GM12878 (cell line): ENCODE data around the gene LSM14B. TPM values are rescaled to one million over a fixed set of nuclear protein-coding genes. Genes with fewer than 3 reads are reported as not detected.

Experiments
- ATAC-seq: fragments of 200-7000 bp; cut with Tn5 transposase; 3 replicates; pipeline ENCODE4 v1.9.1; 2020; ENCODE audit warnings: mild to moderate bottlenecking, moderate library complexity
- BruUV-seq: library from RNA; stranded (reverse); fragments of 400-500 nt; replicated peaks from 2 replicates; lab custom pipeline; 2021; lab: Mats Ljungman, UMichigan
- CTCF ChIA-PET: fragments of 300-600 bp; sonication (Branson Sonifier 250); formaldehyde crosslinking; extraction: SDS; loops from one replicate; lab custom pipeline; 2021; ENCODE audit warnings: inconsistent platforms; lab: Yijun Ruan, JAX
- POLR2A ChIA-PET: fragments of 350-600 bp; formaldehyde crosslinking; extraction: SDS; loops from one replicate; lab custom pipeline; 2021; ENCODE audit warnings: inconsistent platforms; lab: Charles Lee
- RAD21 ChIA-PET: fragments of 300-600 bp; sonication (Branson Sonifier 250); formaldehyde crosslinking; loops from one replicate; lab custom pipeline; 2023; ENCODE audit warnings: antibody characterized with exemption; ENCODE audit not compliant: unreplicated experiment; lab: Charles Lee
- SMC1A ChIA-PET: fragments of 300-600 bp; sonication (Branson Sonifier 250); formaldehyde crosslinking; loops from one replicate; lab custom pipeline; 2023; ENCODE audit not compliant: unreplicated experiment, uncharacterized antibody; lab: Charles Lee
- DNase-seq: peaks from one replicate; pipeline ENCODE4 v3.0.0-alpha.2; 2011; ENCODE audit warnings: low read depth, low spot score
- FAIRE-seq: peaks from 3 replicates; lab custom pipeline; 2011; peaks lifted over from hg19 to GRCh38; lab: Jason Lieb, UNC
- H2AFZ ChIP-seq: 2 replicates; pipeline ENCODE4 v1.6.0; 2011; ENCODE audit warnings: low read depth, low read length, control low read depth; ENCODE audit not compliant: control insufficient read depth
- H3K27ac ChIP-seq: 2 replicates; pipeline ENCODE4 v1.5.1; 2011; ENCODE audit warnings: control low read depth; ENCODE audit not compliant: control insufficient read depth, insufficient read depth
- H3K27me3 ChIP-seq, 2 experiments: replicated peaks in 1 of 2; 2 replicates each; pipeline versions ENCODE4 v1.6.0 to v1.6.1; 2011; ENCODE audit warnings: low read length in 1 of 2; ENCODE audit not compliant: control insufficient read depth in 2 of 2, insufficient read depth in 2 of 2
- H3K36me3 ChIP-seq, 2 experiments: 2 replicates each; pipeline ENCODE4 v1.5.1; 2011; ENCODE audit warnings: low read length in 1 of 2; ENCODE audit not compliant: control insufficient read depth in 2 of 2, insufficient read depth in 2 of 2
- H3K4me1 ChIP-seq: 2 replicates; pipeline ENCODE4 v1.6.1; 2011; ENCODE audit warnings: mild to moderate bottlenecking, low read length, moderate library complexity, mixed read lengths; ENCODE audit not compliant: control insufficient read depth, insufficient read depth
- H3K4me2 ChIP-seq: 2 replicates; pipeline ENCODE4 v1.6.0; 2011; ENCODE audit warnings: control low read depth; ENCODE audit not compliant: control insufficient read depth, insufficient read depth
- H3K4me3 ChIP-seq: fragments of 200-600 bp; sonication (generic); 2 replicates; pipeline ENCODE4 v1.5.1; 2016
- H3K79me2 ChIP-seq: 2 replicates; pipeline ENCODE4 v1.6.0; 2011; ENCODE audit warnings: low read length; ENCODE audit not compliant: control insufficient read depth, insufficient read depth
- H3K9ac ChIP-seq: 2 replicates; pipeline ENCODE4 v1.8.0; 2011; ENCODE audit warnings: low read length, control low read depth, mixed read lengths; ENCODE audit not compliant: control insufficient read depth, insufficient read depth
- H3K9me3 ChIP-seq: replicated peaks from 3 replicates; pipeline ENCODE4 v1.5.1; 2011; ENCODE audit warnings: mild to moderate bottlenecking, low read length; ENCODE audit not compliant: control insufficient read depth, insufficient read depth
- H4K20me1 ChIP-seq: 2 replicates; pipeline ENCODE4 v1.6.0; 2011; ENCODE audit not compliant: control insufficient read depth, insufficient read depth
- LARP7 ChIP-seq: fragments of 450-650 bp; IDR thresholded peaks from 2 replicates; pipeline ENCODE4 v1.6.1; 2017; ENCODE audit warnings: mild to moderate bottlenecking
- NFIC ChIP-seq: IDR thresholded peaks from 2 replicates; pipeline ENCODE4 v1.6.1; 2012; ENCODE audit warnings: low read depth, mild to moderate bottlenecking, inconsistent platforms, low read length, moderate library complexity
- NFYA ChIP-seq: IDR thresholded peaks from 2 replicates; pipeline ENCODE4 v1.6.1; 2011; ENCODE audit warnings: low read depth, mild to moderate bottlenecking, low read length, improper control_type of control experiment, borderline replicate concordance
- NR2C1 ChIP-seq: fragments of 450-650 bp; IDR thresholded peaks from 2 replicates; pipeline ENCODE4 v1.6.1; 2017; ENCODE audit warnings: antibody characterized with exemption, mild to moderate bottlenecking, moderate library complexity
- NRF1 ChIP-seq: conservative IDR thresholded peaks from 2 replicates; pipeline ENCODE4 v1.6.1; 2011; ENCODE audit warnings: mild to moderate bottlenecking, low read depth, low read length, improper control_type of control experiment
- RB1 ChIP-seq: fragments of 450-650 bp; formaldehyde crosslinking; IDR thresholded peaks from 2 replicates; pipeline ENCODE4 v1.6.1; 2017; ENCODE audit warnings: mild to moderate bottlenecking, borderline replicate concordance
- SIX5 ChIP-seq: IDR thresholded peaks from 2 replicates; pipeline ENCODE4 v1.6.1; 2011; ENCODE audit warnings: mild to moderate bottlenecking, low read depth, low read length, moderate library complexity; ENCODE audit not compliant: severe bottlenecking
- YY1 ChIP-seq: IDR thresholded peaks from 2 replicates; pipeline ENCODE4 v1.6.1; 2011; ENCODE audit warnings: low read depth, mild to moderate bottlenecking, low read length
- ZNF207 ChIP-seq: fragments of 450-650 bp; IDR thresholded peaks from 2 replicates; pipeline ENCODE4 v1.6.1; 2014; ENCODE audit warnings: antibody characterized with exemption, mild to moderate bottlenecking, borderline replicate concordance
- WGBS: methylation state at CpG from one replicate; pipeline ENCODE4 v1.1.6; 2016; ENCODE audit warnings: low lambda C conversion rate; ENCODE audit not compliant: insufficient replicate concordance, insufficient coverage; ENCODE audit errors: missing lambda C conversion rate; 5-methylcytosine and 5-hydroxymethylcytosine counted together
- in situ Hi-C: fragments of 300-500 bp; cut with MboI; formaldehyde crosslinking; loops from 9 replicates; pipeline ENCODE4 v1.14.3; 2018; ENCODE audit warnings: mixed read lengths
- intact Hi-C: fragments of 100-400 bp; cut with micrococcal nuclease; formaldehyde crosslinking; loops from one replicate; pipeline ENCODE4 v1.14.2; 2022; ENCODE audit not compliant: unreplicated experiment
- polyA plus RNA-seq, 11 experiments: library from polyadenylated mRNA; depleted of rRNA in 4 of 11; unstranded in 6 of 11; stranded (reverse) in 5 of 11; fragments of >200 nt; fragmentation: Nextera tagmentation in 4 of 11; fragmentation: Illumina TruSeq in 1 of 11; extraction: Ambion mirVana in 4 of 11; extraction: Trizol in 1 of 11; gene quantifications; 1 replicate in 1 of 11; 2 replicates in 10 of 11; pipeline versions ENCODE4 v1.2.1 to v1.2.3, GENCODE V29; 2011 to 2016; ENCODE audit warnings: inconsistent platforms in 2 of 11, missing spikeins in 2 of 11, low read depth in 1 of 11
- total RNA-seq, 4 experiments: library from RNA; depleted of rRNA in 3 of 4; stranded (reverse); fragments of >200 nt in 3 of 4; fragmentation: Illumina TruSeq in 1 of 4; extraction: Trizol in 1 of 4; gene quantifications; 2 replicates each; pipeline versions ENCODE4 v1.2.1 to v1.2.3, GENCODE V29; 2013 to 2021
- TF ChIP-seq, protein P1 (sequence below): fragments of 450-650 bp; IDR thresholded peaks from 2 replicates; pipeline ENCODE4 v1.6.1; 2016; ENCODE audit warnings: mild to moderate bottlenecking, moderate library complexity, borderline replicate concordance
- TF ChIP-seq, protein P2 (sequence below): fragments of 450-650 bp; IDR thresholded peaks from 2 replicates; pipeline ENCODE4 v1.6.1; 2017; ENCODE audit warnings: mild to moderate bottlenecking

The LSM14B gene
- total and polyA plus RNA-seq, 10 of the 15 experiments (the other 5 are each of a cell fraction or from before 2014, with no cell fraction given): 0.56 to 34.3 (median 15.6) TPM

DNA sequence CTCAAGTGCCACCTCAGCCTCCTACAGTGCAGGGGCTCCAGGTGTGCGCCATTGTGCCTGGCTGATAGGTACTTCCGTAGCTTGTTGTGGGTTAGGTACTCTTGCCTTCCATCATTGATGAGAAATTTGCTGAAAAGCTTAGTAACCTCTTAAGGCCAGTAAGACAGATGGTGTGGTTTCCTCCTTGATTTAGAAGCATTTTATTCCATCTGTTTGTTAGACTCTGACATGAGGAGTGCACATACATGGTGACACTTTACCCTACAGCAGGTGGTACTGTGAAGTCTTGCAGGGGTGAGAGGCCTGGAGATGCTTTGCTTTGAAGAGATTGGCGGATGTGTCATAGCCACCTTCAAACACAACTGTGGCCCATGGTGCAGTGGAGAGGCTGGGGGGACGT, 45.8 kb downstream of the LSM14B start (continued):
- TF ChIP-seq, protein P1, sequence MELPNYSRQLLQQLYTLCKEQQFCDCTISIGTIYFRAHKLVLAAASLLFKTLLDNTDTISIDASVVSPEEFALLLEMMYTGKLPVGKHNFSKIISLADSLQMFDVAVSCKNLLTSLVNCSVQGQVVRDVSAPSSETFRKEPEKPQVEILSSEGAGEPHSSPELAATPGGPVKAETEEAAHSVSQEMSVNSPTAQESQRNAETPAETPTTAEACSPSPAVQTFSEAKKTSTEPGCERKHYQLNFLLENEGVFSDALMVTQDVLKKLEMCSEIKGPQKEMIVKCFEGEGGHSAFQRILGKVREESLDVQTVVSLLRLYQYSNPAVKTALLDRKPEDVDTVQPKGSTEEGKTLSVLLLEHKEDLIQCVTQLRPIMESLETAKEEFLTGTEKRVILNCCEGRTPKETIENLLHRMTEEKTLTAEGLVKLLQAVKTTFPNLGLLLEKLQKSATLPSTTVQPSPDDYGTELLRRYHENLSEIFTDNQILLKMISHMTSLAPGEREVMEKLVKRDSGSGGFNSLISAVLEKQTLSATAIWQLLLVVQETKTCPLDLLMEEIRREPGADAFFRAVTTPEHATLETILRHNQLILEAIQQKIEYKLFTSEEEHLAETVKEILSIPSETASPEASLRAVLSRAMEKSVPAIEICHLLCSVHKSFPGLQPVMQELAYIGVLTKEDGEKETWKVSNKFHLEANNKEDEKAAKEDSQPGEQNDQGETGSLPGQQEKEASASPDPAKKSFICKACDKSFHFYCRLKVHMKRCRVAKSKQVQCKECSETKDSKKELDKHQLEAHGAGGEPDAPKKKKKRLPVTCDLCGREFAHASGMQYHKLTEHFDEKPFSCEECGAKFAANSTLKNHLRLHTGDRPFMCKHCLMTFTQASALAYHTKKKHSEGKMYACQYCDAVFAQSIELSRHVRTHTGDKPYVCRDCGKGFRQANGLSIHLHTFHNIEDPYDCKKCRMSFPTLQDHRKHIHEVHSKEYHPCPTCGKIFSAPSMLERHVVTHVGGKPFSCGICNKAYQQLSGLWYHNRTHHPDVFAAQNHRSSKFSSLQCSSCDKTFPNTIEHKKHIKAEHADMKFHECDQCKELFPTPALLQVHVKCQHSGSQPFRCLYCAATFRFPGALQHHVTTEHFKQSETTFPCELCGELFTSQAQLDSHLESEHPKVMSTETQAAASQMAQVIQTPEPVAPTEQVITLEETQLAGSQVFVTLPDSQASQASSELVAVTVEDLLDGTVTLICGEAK: no peak
- TF ChIP-seq NR2C1: no peak
- TF ChIP-seq, protein P2, sequence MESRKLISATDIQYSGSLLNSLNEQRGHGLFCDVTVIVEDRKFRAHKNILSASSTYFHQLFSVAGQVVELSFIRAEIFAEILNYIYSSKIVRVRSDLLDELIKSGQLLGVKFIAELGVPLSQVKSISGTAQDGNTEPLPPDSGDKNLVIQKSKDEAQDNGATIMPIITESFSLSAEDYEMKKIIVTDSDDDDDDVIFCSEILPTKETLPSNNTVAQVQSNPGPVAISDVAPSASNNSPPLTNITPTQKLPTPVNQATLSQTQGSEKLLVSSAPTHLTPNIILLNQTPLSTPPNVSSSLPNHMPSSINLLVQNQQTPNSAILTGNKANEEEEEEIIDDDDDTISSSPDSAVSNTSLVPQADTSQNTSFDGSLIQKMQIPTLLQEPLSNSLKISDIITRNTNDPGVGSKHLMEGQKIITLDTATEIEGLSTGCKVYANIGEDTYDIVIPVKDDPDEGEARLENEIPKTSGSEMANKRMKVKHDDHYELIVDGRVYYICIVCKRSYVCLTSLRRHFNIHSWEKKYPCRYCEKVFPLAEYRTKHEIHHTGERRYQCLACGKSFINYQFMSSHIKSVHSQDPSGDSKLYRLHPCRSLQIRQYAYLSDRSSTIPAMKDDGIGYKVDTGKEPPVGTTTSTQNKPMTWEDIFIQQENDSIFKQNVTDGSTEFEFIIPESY: no peak
- no peak for TF ChIP-seq NFIC
- TF ChIP-seq NRF1: no peak
- TF ChIP-seq LARP7: no peak

- no peak for ATAC-seq
- no peak for TF ChIP-seq NFYA
- TF ChIP-seq SIX5: no peak
- no peak for TF ChIP-seq YY1
- TF ChIP-seq ZNF207: no peak
- TF ChIP-seq RB1: no peak
- no peak for FAIRE-seq
- no peaks in the 10 kb centered on the region for H3K27me3 ChIP-seq
- ChIA-PET POLR2A (no interaction called here), RAD21 (no interaction called here), SMC1A (no interaction called here), CTCF (no interaction called here)
- no peaks in the 10 kb centered on the region for H3K4me1 ChIP-seq
- H2AFZ ChIP-seq: no peak overlapping the region
- peaks cover 4 to 21% of the 10 kb centered on the region in 2 experiments; a peak in 3 of 4 replicates for H3K36me3 ChIP-seq
- H4K20me1 ChIP-seq: no peaks in the 10 kb centered on the region
- no peak overlapping the region for H3K4me3 ChIP-seq
- H3K27ac ChIP-seq: no peak overlapping the region
- 95% methylated on average over 20 of the region's 23 CpGs for WGBS
- no peak for DNase-seq
- no TSS peak for BruUV-seq
- in situ Hi-C loops: no loop called here
- no peaks in the 10 kb centered on the region for H3K9me3 ChIP-seq
- no peak overlapping the region for H3K4me2 ChIP-seq
- intact Hi-C loops: no loop called here
- H3K79me2 ChIP-seq: no peaks in the 10 kb centered on the region
- H3K9ac ChIP-seq: no peak overlapping the region
These were observed 46.7 kb downstream of the LSM14B start for GRCh38 chr20:62168890-62169435.
